Trophoblast cell (in vitro differentiated cells and primary cell): ENCODE measurements around the gene RNASEL.

Experiments used
- DNase-seq, 2 donors: peaks; one replicate each; pipeline ENCODE4 v3.0.0-alpha.2; 2016
- H2AFZ ChIP-seq: 2 replicates; pipeline ENCODE4 v1.6.1; 2013; ENCODE audit warnings: low read length, moderate library complexity, mild to moderate bottlenecking; ENCODE audit not compliant: insufficient read depth, poor library complexity
- H2AK5ac ChIP-seq: 2 replicates; pipeline ENCODE4 v1.6.1; 2013; ENCODE audit warnings: mild to moderate bottlenecking, low read length
- H2BK120ac ChIP-seq: 2 replicates; pipeline ENCODE4 v1.6.1; 2013; ENCODE audit warnings: low read length, mild to moderate bottlenecking, moderate library complexity; ENCODE audit not compliant: insufficient read depth, poor library complexity
- H2BK12ac ChIP-seq: 2 replicates; pipeline ENCODE4 v1.6.1; 2013; ENCODE audit warnings: mild to moderate bottlenecking, low read length, moderate library complexity
- H2BK5ac ChIP-seq: 2 replicates; pipeline ENCODE4 v1.6.1; 2013; ENCODE audit warnings: low read length, low read depth, moderate library complexity, mild to moderate bottlenecking; ENCODE audit not compliant: poor library complexity
- H3K14ac ChIP-seq: 2 replicates; pipeline ENCODE4 v1.6.1; 2013; ENCODE audit warnings: mild to moderate bottlenecking, low read length
- H3K18ac ChIP-seq: 2 replicates; pipeline ENCODE4 v1.6.1; 2013; ENCODE audit warnings: mild to moderate bottlenecking, low read length
- H3K23ac ChIP-seq: 2 replicates; pipeline ENCODE4 v1.6.1; 2013; ENCODE audit warnings: low read length
- H3K27ac ChIP-seq: 2 replicates; pipeline ENCODE4 v1.5.1; 2013; ENCODE audit warnings: low read depth, mild to moderate bottlenecking, inconsistent platforms, low read length, moderate library complexity
- H3K27me3 ChIP-seq: 2 replicates; pipeline ENCODE4 v1.6.1; 2013; ENCODE audit warnings: inconsistent platforms, mild to moderate bottlenecking, low read length, moderate library complexity; ENCODE audit not compliant: insufficient read depth
- H3K36me3 ChIP-seq, 2 experiments: 1 replicate in 1 of 2; 2 replicates in 1 of 2; pipeline ENCODE4 v1.6.1; 2013; ENCODE audit warnings: low read length in 2 of 2, mild to moderate bottlenecking in 2 of 2, moderate library complexity in 1 of 2; ENCODE audit not compliant: insufficient read depth in 2 of 2, control insufficient read depth in 1 of 2
- H3K4ac ChIP-seq: 2 replicates; pipeline ENCODE4 v1.6.1; 2013; ENCODE audit warnings: low read depth, mild to moderate bottlenecking, low read length, moderate library complexity
- H3K4me1 ChIP-seq, 2 experiments: 1 replicate in 1 of 2; 2 replicates in 1 of 2; pipeline ENCODE4 v1.6.1; 2013; ENCODE audit warnings: low read length in 2 of 2, mild to moderate bottlenecking in 2 of 2, moderate library complexity in 1 of 2; ENCODE audit not compliant: insufficient read depth in 2 of 2, control insufficient read depth in 1 of 2
- H3K4me2 ChIP-seq: 2 replicates; pipeline ENCODE4 v1.6.1; 2013; ENCODE audit warnings: inconsistent platforms, mild to moderate bottlenecking, low read length, moderate library complexity
- H3K4me3 ChIP-seq: 2 replicates; pipeline ENCODE4 v1.5.1; 2013; ENCODE audit warnings: mild to moderate bottlenecking, low read depth, low read length, inconsistent platforms
- H3K79me1 ChIP-seq: one replicate; pipeline ENCODE4 v1.6.1; 2013; ENCODE audit warnings: low read length
- H3K79me2 ChIP-seq: 2 replicates; pipeline ENCODE4 v1.6.1; 2013; ENCODE audit warnings: low read length, mild to moderate bottlenecking; ENCODE audit not compliant: control insufficient read depth, insufficient read depth, poor library complexity
- H3K9ac ChIP-seq: 2 replicates; pipeline ENCODE4 v1.6.1; 2013; ENCODE audit warnings: mild to moderate bottlenecking, low read length
- H3K9me3 ChIP-seq: 2 replicates; pipeline ENCODE4 v1.6.1; 2013; ENCODE audit warnings: low read depth, mild to moderate bottlenecking, control low read depth, inconsistent platforms, low read length; ENCODE audit not compliant: insufficient read depth
- H4K12ac ChIP-seq: 2 replicates; pipeline ENCODE4 v1.6.1; 2013; ENCODE audit warnings: low read depth, mild to moderate bottlenecking, low read length, moderate library complexity
- H4K8ac ChIP-seq: 2 replicates; pipeline ENCODE4 v1.6.1; 2013; ENCODE audit warnings: low read depth, mild to moderate bottlenecking, low read length, moderate library complexity
- H4K91ac ChIP-seq: one replicate; pipeline ENCODE4 v1.6.1; 2013; ENCODE audit warnings: low read depth, mild to moderate bottlenecking, low read length, moderate library complexity
- WGBS: extraction: QIAGEN DNeasy Blood & Tissue Kit; methylation state at CpG from one replicate; pipeline ENCODE4 v1.1.7; 2013; ENCODE audit warnings: missing lambda C conversion rate; ENCODE audit not compliant: insufficient read length, insufficient coverage; ENCODE audit errors: extremely low coverage; 5-methylcytosine and 5-hydroxymethylcytosine counted together

The RNASEL gene

DNA sequence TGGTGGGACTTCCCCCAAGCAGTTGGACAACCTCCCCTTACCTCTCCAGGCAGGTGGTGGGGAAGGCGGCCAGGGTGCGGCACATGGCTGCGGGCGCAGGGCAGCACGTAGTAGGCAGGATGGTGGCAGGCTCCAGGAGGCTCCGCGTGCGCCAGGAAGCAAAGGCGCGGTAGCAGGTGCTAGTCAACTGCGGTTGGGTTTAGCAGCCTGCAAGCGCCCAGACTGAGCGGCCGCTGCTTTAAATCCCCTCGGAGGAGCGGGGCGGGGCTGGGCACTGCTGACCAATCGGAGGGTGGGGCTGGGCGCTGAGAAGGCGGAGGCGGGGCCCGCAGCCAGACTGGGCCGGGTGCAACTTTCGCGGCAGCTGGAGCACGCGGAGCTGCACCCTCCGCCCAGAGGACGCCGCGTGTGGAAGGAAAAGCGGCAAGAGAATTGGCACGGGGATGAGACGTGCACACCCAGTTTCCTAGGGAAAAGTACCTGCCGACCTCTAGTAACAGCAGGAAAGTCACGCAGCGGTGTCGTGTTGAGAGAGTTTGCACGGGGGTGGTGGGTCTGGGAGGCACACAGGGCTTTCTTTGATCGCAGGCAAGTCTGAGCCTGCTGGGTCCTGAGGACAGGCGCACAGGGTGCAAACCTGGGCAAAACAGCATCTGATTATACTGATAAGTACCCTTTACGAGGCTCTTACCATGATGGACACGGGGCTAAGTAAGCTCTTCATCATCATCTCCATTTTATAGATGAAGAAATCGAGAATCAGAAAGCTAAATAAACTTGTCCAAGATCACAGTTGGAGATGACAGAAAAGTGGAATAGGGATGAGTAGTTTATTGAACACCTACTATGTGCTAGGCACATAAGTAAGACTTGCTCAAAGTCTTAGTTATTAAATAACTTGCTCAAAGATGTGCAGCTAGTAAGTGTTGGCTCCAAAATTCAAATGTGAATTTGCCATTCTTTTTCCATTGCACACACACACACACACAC is 15.4 kb upstream of the RNASEL start, which contains the start of gene RGS16:
RGS16 (minus strand) TSS at position 215 of the 990 bp plus-strand sequence; CDS start at position 85, 130 bp downstream.
- Histone ChIP-seq H4K91ac (peak within 1 kb of the TSS; percentile 26), H3K27me3 (no peaks in the 10 kb centered on the region), H3K4me1 (peaks cover 28 to 32% of the 10 kb centered on the region in 2 experiments), H3K36me3 (peaks cover 26 to 27% of the 10 kb centered on the region in 2 experiments), H2BK5ac (peak within 1 kb of the TSS; percentile 43), H2AFZ (peak within 1 kb of the TSS; percentile 42), H3K4me2 (peak within 1 kb of the TSS; percentile 76), H3K14ac (peak within 1 kb of the TSS; percentile 52), H3K18ac (peak within 1 kb of the TSS; percentile 79), H3K79me2 (peaks cover 19% of the 10 kb centered on the region), H4K12ac (peak within 1 kb of the TSS; percentile 39), H2BK12ac (no peak within 1 kb of the TSS), H3K27ac (peak within 1 kb of the TSS; percentile 22), H2AK5ac (no peak within 1 kb of the TSS), H3K4ac (peak within 1 kb of the TSS; percentile 78), H3K23ac (no peak within 1 kb of the TSS), H3K9ac (no peak within 1 kb of the TSS), H4K8ac (peak within 1 kb of the TSS; percentile 43), H3K79me1 (peaks cover 28% of the 10 kb centered on the region), H3K4me3 (peak within 1 kb of the TSS; percentile 82), H3K9me3 (peaks cover 3% of the 10 kb centered on the region), H2BK120ac (peak within 1 kb of the TSS; percentile 3)
- peak; percentile 89 to 93 for DNase-seq
- no CpG with 5 or more reads among the region's 44 CpGs for WGBS

DNA sequence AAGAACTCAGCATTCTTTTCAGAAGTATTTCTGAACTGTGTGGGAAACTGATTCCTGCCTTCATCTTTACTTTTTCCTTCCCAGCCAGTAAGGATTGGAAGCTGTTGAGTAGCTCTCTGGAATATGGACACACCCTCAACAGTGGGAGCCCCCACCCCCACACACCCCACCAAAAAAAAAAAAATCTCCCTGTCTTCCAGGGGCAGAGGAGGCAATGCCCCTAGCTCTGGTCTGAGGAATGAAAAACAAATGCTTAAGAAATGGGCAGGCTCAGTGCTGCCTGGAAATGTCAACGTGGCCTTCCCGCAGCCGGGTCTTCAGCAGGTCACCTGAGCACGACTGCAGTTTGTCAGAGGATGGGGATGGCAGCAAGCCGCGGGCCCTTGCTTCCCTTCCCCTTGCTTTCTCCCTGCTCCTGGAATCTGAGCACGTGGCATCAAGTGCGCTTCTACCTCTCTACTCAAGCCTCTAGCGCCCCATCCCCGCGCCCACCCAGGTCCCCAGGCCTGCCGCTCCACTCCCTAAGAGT is 14.7 kb upstream of the RNASEL start:
- peak; percentile 40 to 63 for DNase-seq
- Histone ChIP-seq H2BK5ac (peak overlapping the region; percentile 43), H3K4ac (peak overlapping the region; percentile 78), H3K4me3 (peak overlapping the region; percentile 82), H2BK120ac (peak overlapping the region; percentile 3), H4K12ac (peak overlapping the region; percentile 39), H3K23ac (no peak overlapping the region), H3K4me2 (peak overlapping the region; percentile 76), H2AK5ac (no peak overlapping the region), H3K14ac (peak overlapping the region; percentile 52), H3K27ac (peak overlapping the region; percentile 22), H3K4me1 (peaks cover 25 to 26% of the 10 kb centered on the region in 2 experiments), H3K9ac (no peak overlapping the region), H3K36me3 (peaks cover 27 to 33% of the 10 kb centered on the region in 2 experiments), H3K18ac (peak overlapping the region; percentile 79), H3K79me1 (peaks cover 21% of the 10 kb centered on the region), H3K27me3 (no peaks in the 10 kb centered on the region), H2AFZ (peak overlapping the region; percentile 40), H4K91ac (peak overlapping the region; percentile 26), H2BK12ac (no peak overlapping the region), H4K8ac (peak overlapping the region; percentile 31), H3K9me3 (peaks cover 3% of the 10 kb centered on the region), H3K79me2 (peaks cover 19% of the 10 kb centered on the region)
- WGBS: no CpG with 5 or more reads among the region's 12 CpGs

DNA sequence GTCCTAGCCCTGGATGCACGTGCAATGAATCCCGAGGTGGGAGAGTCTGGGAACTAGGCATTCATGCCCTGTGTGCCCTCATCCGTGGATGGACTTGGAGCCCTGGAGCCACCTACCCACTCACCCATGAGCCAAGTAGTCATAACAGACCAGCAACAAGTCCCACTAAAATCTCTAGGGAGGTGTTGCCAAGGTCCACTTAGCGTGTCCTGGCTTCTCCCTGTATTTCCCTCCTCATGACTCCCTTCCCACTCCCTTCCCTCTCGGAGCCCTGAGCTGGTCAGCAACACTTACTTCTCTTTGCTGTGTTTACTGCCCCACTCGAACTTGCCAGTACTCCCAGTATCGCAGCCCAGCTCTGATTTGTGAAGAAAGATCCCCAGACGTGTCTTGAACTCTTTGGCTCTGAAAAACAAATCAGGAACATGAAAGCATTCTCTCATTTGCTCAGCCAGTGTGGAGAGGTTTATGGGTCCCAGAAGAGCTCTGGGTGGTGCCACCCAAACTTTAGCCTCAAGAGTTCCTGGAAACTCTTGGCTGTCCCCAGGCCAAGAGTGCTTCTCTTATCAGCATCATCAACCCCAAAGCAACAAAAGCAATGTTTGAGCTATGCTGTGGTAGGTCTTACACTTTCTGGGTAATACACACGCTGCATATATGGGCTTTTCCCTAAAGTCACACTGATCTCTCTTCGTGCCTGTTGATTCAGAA is 14.0 kb upstream of the RNASEL start:
- H2AFZ ChIP-seq: no peak overlapping the region
- H3K27me3 ChIP-seq: no peaks in the 10 kb centered on the region
- H2BK5ac ChIP-seq: peak overlapping the region; percentile 42
- peak overlapping the region; percentile 22 for H3K27ac ChIP-seq
- H4K12ac ChIP-seq: no peak overlapping the region
- H3K23ac ChIP-seq: no peak overlapping the region
- H2BK120ac ChIP-seq: peak overlapping the region; percentile 25
- H3K36me3 ChIP-seq: peaks cover 27 to 33% of the 10 kb centered on the region in 2 experiments
- H2AK5ac ChIP-seq: no peak overlapping the region
- peak overlapping the region; percentile 59 for H4K91ac ChIP-seq
- peak overlapping the region; percentile 79 for H3K18ac ChIP-seq
- peak overlapping the region; percentile 73 for H3K14ac ChIP-seq
- H3K9ac ChIP-seq: peak overlapping the region; percentile 10
- H3K4me1 ChIP-seq: peaks cover 25 to 26% of the 10 kb centered on the region in 2 experiments
- peak overlapping the region; percentile 47 for H2BK12ac ChIP-seq
- DNase-seq: peak; percentile 54 to 66
- no CpG with 5 or more reads among the region's 10 CpGs for WGBS
- H3K4ac ChIP-seq: peak overlapping the region; percentile 78
- peak overlapping the region; percentile 76 for H3K4me2 ChIP-seq
- peak overlapping the region; percentile 61 for H3K4me3 ChIP-seq
- H3K79me1 ChIP-seq: peaks cover 21% of the 10 kb centered on the region
- H3K79me2 ChIP-seq: peaks cover 19% of the 10 kb centered on the region
- peaks cover 3% of the 10 kb centered on the region for H3K9me3 ChIP-seq
- H4K8ac ChIP-seq: peak overlapping the region; percentile 23

DNA sequence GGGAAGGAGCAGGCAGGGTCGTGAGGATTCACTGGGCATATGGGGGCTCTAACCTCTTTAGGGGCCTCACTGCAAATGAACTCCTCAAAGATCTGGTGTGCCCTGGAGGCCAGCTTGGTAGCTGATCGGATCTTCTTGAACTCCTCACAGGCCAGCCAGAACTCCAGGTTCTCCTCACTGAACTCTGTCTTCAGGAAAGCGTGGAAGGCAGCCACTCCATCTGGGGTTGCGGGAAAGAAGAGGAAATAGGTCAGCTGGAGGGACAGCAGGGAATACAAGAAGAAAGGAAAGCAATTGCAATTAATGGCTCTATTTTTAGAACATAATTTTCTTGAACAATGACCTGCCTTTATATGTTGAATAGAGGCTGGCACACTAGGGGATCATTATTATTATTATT is 12.9 kb upstream of the RNASEL start:
- peaks cover 27 to 33% of the 10 kb centered on the region in 2 experiments for H3K36me3 ChIP-seq
- WGBS: no CpG with 5 or more reads among the region's 4 CpGs
- H3K27me3 ChIP-seq: no peaks in the 10 kb centered on the region

More for the DNA sequence above, 12.9 kb upstream of the RNASEL start:
- Histone ChIP-seq H3K27ac (peak overlapping the region; percentile 35), H4K12ac (no peak overlapping the region), H3K79me2 (peaks cover 19% of the 10 kb centered on the region), H3K4ac (peak overlapping the region; percentile 8), H3K4me3 (no peak overlapping the region), H2BK5ac (peak overlapping the region; percentile 45), H3K18ac (peak overlapping the region; percentile 44), H3K4me2 (peak overlapping the region; percentile 76), H3K4me1 (peaks cover 25 to 26% of the 10 kb centered on the region in 2 experiments), H3K79me1 (peaks cover 21% of the 10 kb centered on the region), H3K14ac (peak overlapping the region; percentile 33), H3K23ac (no peak overlapping the region), H4K8ac (peak overlapping the region; percentile 12), H2BK120ac (peak overlapping the region; percentile 2), H3K9me3 (peaks cover 3% of the 10 kb centered on the region), H3K9ac (no peak overlapping the region), H2BK12ac (peak overlapping the region; percentile 24), H4K91ac (peak overlapping the region; percentile 23), H2AK5ac (peak overlapping the region; percentile 28), H2AFZ (no peak overlapping the region)
- no peak for DNase-seq
